Stimulated activated CD4-positive, alpha-beta T cell treated with anti-CD3 and anti-CD28 coated beads, Interleukin-15, amount 100 ng/mL, for 24 hours (primary cell): Measurements from ENCODE around the gene ZNF680.
"Not testable (repeated sequence)": the region's sequence is repeated elsewhere in the genome, so short reads cannot be mapped to it uniquely, and the experiment has no call there.

Experiments
- DNase-seq: peaks from one replicate; pipeline ENCODE4 v3.0.0-alpha.2; 2020

Gene ZNF680

GRCh38 chr7:64554188-64554587, 8.7 kb downstream of the ZNF680 start:
- DNase-seq, result not testable (repeated sequence)

- DNase-seq, result no peak
These were observed 11.3 kb downstream of the ZNF680 start for GRCh38 chr7:64551375-64552142.

GRCh38 chr7:64544010-64544409, 18.9 kb downstream of the ZNF680 start:
- no peak for DNase-seq

GRCh38 chr7:64541438-64542359, 21.2 kb downstream of the ZNF680 start:
- DNase-seq, result no peak

- no peak for DNase-seq
These were observed 29.1 kb downstream of the ZNF680 start for GRCh38 chr7:64533756-64534155.

- DNase-seq, result no peak
These were observed 34.1 kb downstream of the ZNF680 start for GRCh38 chr7:64528770-64529169.

- no peak for DNase-seq
These were observed 41.4 kb downstream of the ZNF680 start for GRCh38 chr7:64521409-64521984.

- no peak for DNase-seq
These were observed 46.4 kb downstream of the ZNF680 start for GRCh38 chr7:64516451-64516850.

- no peak for DNase-seq
These were observed 47.1 kb downstream of the ZNF680 start for GRCh38 chr7:64515781-64516180.

- DNase-seq, result no peak
These were observed 47.5 kb downstream of the ZNF680 start for GRCh38 chr7:64515330-64515729.

GRCh38 chr7:64509583-64509982, 53.3 kb downstream of the ZNF680 start:
- no peak for DNase-seq

GRCh38 chr7:64504581-64505120, 58.2 kb downstream of the ZNF680 start:
- DNase-seq, result no peak

- no peak for DNase-seq
These were observed 64.6 kb downstream of the ZNF680 start for GRCh38 chr7:64498270-64498669.

GRCh38 chr7:64494912-64495461, 67.9 kb downstream of the ZNF680 start:
- DNase-seq, result no peak

GRCh38 chr7:64485623-64486022, 77.2 kb downstream of the ZNF680 start:
- no peak for DNase-seq
